GM19395 (cell line): ENCODE measurements around the gene ALG14.
"Not testable (repeated sequence)": the region's sequence is repeated elsewhere in the genome, so short reads cannot be mapped to it uniquely, and the experiment has no call there.

Source experiments
- ATAC-seq: cut with Tn5 transposase; IDR thresholded peaks from one replicate; pipeline ENCODE4 v1.9.1; 2021; ENCODE audit warnings: mild to moderate bottlenecking, moderate library complexity; ENCODE audit not compliant: unreplicated experiment

ALG14 gene

GRCh38 chr1:95072532-95073419 is at the start of gene ALG14:
Gene ALG14, minus strand, starts transcription at chr1:95072951. Its CDS starts 53 bp downstream, at chr1:95072898.
- peak; percentile 96 for ATAC-seq

DNA sequence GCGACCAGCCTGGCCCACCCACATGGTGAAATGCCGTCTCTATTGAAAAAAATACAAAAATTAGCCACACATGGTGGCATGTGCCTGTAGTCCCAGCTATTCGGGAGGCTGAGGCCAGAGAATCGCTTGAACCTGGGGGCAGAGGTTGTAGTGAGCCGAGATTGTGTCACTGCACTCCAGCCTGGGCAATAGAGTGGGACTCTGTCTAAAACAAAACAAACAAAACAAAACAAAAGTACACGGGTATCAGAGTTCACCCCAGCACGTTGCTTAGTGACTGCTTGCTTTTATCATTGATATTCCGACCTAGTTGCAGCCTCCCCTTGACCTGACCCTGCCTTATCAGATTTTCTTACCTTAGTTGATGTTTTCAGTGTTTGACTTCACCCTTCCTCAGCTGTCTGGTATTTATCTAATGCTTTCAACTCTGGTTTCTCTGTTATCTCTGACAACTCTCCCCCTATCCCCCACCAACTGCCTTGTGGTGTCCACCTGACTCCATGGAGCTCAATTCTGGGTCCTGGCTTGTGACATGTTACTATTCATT is 49.5 kb upstream of the ALG14 start:
- no peak for ATAC-seq

GRCh38 chr1:95119273-95119672 is 46.5 kb upstream of the ALG14 start:
- no peak for ATAC-seq

GRCh38 chr1:95118710-95119109 is 46.0 kb upstream of the ALG14 start:
- ATAC-seq = no peak

DNA sequence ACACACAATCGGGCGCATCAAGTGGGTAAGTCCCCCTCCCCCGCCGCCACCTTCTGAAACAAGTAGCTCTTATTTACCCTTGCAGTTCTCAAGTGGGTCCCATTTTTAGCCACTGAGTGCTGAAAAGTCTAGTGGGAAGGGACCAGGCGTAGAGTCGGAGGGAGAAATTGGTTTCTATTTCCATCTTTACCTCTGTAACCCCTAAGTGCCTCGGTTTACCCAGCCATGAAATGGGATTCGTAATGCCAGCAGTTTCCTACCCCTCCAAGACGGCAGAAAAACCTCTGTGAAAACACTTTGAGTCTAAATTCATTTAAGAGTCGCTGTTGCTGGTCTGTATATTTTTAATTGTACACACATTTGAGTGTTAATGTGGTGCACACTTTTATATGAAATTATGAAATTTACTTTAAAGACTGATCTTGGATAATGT is 45.3 kb upstream of the ALG14 start:
- ATAC-seq = no peak

DNA sequence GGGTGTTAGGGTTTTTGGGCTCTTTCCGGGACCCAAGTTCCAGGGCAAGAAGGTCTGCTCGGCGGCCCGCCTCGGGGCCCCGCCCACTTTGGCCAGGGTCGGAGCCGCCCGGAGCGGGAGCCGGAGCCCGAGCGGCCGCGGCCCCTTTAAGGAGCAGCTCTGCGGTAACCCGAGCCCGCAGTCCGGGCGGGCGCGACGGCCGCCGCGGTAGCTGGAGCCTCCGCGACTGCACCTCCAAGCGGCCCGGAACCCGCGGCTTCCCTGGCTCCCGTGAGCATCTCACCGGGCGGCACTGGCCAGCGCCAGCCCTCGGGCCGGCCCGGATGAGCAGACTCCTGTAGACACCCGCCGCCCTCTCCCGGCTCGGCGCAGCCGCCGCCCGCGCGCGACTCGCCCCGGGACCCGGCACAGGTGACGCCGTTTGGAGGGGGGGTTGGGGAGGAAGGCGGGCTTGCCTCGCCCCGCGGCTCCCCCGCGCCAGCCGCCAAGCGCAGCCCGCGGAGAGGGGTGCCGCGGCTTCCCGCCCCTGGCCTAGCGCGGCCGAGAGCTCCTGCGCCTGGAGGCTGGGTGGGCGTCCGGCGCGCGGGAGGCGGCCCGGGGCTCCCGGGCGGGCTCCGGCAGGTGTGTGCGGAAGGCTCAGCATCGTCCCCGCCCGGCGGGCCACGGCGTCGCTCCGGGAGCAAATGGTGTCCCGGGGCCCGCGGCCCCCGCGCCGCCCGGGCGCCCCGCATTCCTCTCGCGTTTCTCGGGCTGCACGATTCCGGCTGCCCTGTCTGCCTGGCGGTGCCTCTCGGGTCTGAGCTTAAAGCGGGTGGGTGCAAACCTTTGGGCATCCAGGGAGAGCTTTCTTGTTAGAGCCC is 44.7 kb upstream of the ALG14 start, which contains the start of gene TLCD4:
TSS of gene TLCD4 (plus strand) at position 149 of the 860 bp plus-strand sequence. CDS start 26,547 bp downstream, outside the sequence.
- ATAC-seq = peak; percentile 65

- peak; percentile 77 for ATAC-seq
Observed at GRCh38 chr1:95116580-95117206, 43.9 kb upstream of the ALG14 start.

- no peak for ATAC-seq
Observed at GRCh38 chr1:95115708-95116137, 43.0 kb upstream of the ALG14 start.

GRCh38 chr1:95113684-95114083 is 40.9 kb upstream of the ALG14 start:
- no peak for ATAC-seq

- ATAC-seq = no peak
Observed at GRCh38 chr1:95111014-95111413, 38.3 kb upstream of the ALG14 start.

DNA sequence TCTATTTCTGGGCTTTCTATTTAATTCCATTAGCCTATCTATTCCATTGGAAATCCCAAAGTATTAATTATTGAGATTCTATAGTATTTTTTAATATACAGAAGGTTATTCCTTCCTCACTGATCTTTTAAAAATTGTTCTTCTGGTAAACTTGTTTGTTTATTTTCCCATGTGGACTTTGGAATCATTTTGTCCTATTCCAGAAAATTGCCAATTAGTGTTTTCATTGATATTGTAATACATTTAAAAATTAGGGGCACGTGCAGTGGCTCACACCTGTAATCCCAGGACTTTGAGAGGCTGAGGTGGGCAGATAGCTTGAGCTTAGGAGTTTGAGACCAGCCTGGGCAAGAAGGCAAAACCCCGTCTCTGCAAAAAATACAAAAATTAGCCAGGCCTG is 36.0 kb upstream of the ALG14 start:
- no peak for ATAC-seq

- no peak for ATAC-seq
Observed at GRCh38 chr1:95098196-95098595, 25.4 kb upstream of the ALG14 start.

GRCh38 chr1:95097426-95097825 is 24.7 kb upstream of the ALG14 start:
- ATAC-seq = no peak

DNA sequence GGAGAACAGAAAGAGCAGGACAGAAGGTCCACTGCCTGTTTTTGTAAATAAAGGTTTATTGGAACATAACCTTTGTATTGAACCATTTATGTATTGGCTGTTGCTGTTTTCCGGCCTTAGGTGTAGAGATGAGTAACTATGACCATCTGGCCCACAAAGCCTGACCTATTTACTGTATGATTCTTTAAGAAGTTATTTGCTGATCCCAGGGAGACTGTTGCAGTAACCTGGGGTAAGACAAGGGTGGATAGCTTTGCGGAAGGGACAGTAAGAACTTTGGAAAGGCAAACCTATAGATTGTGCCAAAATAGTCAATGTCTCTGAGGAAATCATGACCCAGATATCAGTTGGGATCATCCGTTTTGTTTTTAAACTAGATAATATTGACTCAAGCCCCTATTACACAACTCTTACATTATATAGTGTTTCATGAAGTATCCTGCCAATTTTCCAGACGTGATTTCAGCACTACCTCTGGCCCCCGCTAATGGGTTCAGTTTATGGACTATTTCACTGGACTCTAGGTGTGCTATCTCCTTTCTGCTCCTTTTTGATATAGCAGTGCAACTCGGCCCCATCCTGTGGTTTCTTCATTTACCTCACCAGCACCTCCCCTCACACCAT is 23.6 kb upstream of the ALG14 start:
- ATAC-seq = peak; percentile 32

DNA sequence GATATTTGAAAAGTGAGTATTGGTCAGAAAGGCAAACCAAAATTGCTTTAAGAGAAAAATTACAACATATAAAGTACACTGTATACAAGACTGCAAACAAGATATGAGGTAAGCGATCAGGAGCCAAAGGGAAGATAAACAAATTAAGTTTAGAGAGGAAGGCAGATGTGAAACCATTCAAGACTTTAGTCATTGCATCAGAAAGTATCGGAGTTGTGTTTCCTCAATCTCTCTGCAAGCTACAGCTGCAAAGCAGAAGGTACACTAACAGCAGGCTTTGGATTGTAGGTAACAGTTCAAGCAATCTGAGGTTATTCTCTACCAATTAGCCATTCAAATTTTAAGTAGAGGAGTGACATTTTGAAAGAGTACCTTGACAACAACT is 23.1 kb upstream of the ALG14 start:
- ATAC-seq = peak; percentile 94

DNA sequence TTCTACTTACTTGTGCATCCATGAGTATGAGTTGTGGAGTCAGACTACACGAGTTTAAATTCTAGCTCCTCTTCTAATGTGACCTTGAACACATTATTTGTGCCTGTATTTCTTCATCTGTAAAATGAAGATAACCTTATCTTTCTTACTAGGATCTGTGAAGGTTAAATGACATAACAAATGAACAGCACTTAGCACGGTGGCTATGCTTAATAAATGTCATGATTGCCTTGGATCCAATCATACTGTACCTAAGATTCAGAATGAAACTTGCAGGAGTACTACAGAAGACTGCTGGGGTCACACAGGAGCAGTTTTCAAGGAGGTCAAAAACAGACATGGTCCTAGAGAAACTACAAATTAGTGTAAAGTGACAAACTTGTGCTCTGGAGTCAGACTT is 22.2 kb upstream of the ALG14 start:
- ATAC-seq = no peak

GRCh38 chr1:95093296-95093695 is 20.5 kb upstream of the ALG14 start:
- ATAC-seq = no peak

DNA sequence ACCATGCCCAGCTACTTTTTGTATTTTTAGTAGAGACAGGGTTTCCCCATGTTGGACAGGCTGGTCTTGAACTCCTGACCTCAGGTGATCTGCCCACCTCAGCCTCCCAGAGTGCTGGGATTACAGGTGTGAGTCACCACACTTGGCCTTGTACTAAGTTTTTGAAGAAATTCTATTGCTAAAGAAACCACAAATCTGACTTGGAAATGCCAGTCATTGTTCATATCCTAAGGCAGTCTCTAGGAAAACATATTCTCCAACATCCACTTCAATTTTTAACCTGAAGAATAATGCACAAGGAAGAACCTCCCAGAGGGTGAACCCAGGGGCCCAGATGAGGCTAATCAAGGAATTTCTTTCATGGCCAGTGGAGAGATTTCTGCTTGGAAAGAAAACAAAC is 20.1 kb upstream of the ALG14 start:
- not testable (repeated sequence) for ATAC-seq

- ATAC-seq = not testable (repeated sequence)
Observed at GRCh38 chr1:95091290-95091689, 18.5 kb upstream of the ALG14 start.

GRCh38 chr1:95089650-95090287 is 17.0 kb upstream of the ALG14 start:
- no peak for ATAC-seq
